HG03135 (cell line): ENCODE data around the gene LYPD6.
"Not testable (repeated sequence)": the region's sequence is repeated elsewhere in the genome, so short reads cannot be mapped to it uniquely, and the experiment has no call there.

Source experiments
- ATAC-seq: cut with Tn5 transposase; IDR thresholded peaks from one replicate; pipeline ENCODE4 v1.9.1; 2021; ENCODE audit warnings: mild to moderate bottlenecking, moderate library complexity; ENCODE audit not compliant: unreplicated experiment

Gene LYPD6

GRCh38 chr2:149499204-149499603 is 168.8 kb downstream of the LYPD6 start:
- ATAC-seq = not testable (repeated sequence)

- ATAC-seq = not testable (repeated sequence)
Measured at GRCh38 chr2:149506808-149507207, 176.4 kb downstream of the LYPD6 start.

- no peak for ATAC-seq
Measured at GRCh38 chr2:149507974-149508373, 177.6 kb downstream of the LYPD6 start.

GRCh38 chr2:149513461-149513860 is 183.1 kb downstream of the LYPD6 start:
- ATAC-seq = no peak
